Lower leg skin (tissue), 3 donors: ENCODE data around the gene TENM4.

Experiments
- POLR2A ChIP-seq, 2 donors: fragments of 450-650 bp; IDR thresholded peaks; one replicate each; pipeline ENCODE4 v1.6.1; 2016 to 2017; ENCODE audit warnings: antibody characterized with exemption in 2 of 2, mild to moderate bottlenecking in 1 of 2, moderate library complexity in 1 of 2
- TF ChIP-seq, protein P1 (sequence below), 3 donors: fragments of 450-650 bp; IDR thresholded peaks; one replicate each; pipeline ENCODE4 v1.5.1; 2016; ENCODE audit warnings: antibody characterized with exemption in 3 of 3, mild to moderate bottlenecking in 3 of 3, moderate library complexity in 2 of 3

DNA sequence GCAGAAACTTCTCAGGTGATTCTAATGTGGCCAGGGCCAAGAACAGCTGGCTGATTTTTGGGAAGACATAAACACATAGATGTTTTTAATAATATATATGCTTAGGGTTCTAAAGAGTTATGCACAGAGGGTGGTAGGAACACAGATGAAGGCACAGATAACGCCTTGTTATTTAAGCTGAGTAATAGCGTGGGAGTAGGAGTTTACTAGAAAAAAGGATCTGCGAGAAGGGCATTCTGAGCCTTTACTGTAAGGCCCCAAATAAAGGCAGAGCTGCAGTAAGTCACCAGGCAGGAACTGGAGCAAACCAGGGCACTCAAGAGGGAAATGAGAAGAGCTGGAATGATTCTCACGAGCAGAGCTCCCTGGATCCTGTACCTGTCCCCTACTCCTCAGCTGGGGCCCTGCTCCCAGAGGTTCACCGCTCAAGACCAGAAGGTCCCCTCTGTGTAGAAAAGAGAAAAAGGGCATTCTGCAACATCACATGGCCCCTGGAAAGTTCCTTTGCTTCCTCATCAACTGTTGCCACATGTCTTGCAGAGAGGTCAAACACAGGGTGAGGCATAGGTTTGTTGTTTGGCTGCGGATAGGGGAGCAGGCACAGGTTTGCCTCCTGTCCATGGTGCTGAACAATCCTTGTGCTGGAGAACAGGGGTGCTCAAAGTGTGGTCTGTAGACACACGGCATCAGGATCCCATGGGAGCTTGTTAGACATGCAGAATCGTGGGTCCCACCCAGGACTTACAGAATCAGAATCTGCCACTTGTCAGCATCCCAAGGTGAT is 125.7 kb downstream of the TENM4 start:
- TF ChIP-seq, protein P1, sequence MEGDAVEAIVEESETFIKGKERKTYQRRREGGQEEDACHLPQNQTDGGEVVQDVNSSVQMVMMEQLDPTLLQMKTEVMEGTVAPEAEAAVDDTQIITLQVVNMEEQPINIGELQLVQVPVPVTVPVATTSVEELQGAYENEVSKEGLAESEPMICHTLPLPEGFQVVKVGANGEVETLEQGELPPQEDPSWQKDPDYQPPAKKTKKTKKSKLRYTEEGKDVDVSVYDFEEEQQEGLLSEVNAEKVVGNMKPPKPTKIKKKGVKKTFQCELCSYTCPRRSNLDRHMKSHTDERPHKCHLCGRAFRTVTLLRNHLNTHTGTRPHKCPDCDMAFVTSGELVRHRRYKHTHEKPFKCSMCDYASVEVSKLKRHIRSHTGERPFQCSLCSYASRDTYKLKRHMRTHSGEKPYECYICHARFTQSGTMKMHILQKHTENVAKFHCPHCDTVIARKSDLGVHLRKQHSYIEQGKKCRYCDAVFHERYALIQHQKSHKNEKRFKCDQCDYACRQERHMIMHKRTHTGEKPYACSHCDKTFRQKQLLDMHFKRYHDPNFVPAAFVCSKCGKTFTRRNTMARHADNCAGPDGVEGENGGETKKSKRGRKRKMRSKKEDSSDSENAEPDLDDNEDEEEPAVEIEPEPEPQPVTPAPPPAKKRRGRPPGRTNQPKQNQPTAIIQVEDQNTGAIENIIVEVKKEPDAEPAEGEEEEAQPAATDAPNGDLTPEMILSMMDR (IDR thresholded peaks at IDR 0.05): no peak
- no peak for TF ChIP-seq POLR2A (IDR thresholded peaks at IDR 0.05)
